ENCODE measurements around the gene HYAL1.
"Not testable (repeated sequence)": the region's sequence is repeated elsewhere in the genome, so short reads cannot be mapped to it uniquely, and the experiment has no call there.

HYAL1 gene

DNA sequence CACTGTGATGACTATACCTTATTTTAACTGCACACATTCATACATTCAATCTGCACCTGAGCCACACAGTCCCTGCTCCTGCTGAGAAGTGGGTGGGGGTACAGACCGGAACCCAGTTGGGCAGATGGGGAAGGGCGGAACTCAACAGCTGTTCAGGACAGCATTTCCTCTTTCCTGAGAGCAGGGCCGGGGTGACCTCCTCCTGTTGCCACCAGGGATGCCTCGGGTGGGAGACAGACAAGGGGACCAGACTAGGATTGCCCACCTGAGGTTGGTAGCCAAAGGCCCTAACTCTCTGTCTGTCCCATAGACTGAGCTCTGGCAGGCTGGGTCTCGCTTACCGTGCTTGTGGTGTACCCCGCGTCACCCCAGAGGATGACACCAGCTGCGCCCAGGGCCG, 15.2 kb upstream of the HYAL1 start:
- no peak for DNase-seq (ENCODE audit: low read depth)

DNA sequence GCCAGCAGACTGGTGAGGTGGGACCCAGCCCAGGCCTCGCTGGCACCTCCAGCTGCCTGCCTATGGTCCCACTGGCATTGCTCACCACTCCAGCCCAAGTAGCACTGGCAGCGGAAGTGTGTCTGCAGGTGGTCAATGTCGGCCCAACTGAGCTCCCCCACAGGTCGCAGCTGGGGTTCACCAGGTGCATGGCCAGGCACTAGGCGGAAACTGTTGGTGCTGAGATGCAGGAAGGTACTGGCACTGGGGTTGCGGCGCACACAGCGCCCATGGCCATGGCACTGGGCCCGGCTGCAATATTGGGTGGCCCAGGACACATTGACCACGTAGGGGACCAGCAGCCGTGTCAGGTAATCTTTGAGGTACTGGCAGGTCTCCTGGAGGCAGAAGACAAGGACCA, 14.8 kb upstream of the HYAL1 start:
- DNase-seq (ENCODE audit: low read depth) = no peak

DNA sequence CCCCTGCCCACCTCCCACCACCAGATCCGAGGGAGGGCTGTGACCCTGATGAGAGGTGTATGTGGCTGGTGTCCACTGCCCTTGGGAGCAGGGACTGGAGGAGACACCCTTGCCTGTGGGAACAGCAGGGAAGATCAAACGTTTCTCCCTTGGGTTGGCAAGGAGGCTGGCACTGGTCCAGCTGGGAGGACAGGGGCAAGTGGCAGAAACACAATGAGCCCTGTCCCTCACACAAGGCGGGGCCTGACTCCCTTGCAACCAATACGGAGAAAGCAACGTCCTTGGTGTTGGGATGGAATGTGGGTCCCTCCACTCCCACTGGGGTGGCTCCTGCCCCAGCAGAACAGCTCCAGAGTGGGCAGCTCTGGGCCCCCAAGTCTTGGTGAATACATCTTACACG, 13.9 kb upstream of the HYAL1 start:
- no peak for DNase-seq (ENCODE audit: low read depth)

DNA sequence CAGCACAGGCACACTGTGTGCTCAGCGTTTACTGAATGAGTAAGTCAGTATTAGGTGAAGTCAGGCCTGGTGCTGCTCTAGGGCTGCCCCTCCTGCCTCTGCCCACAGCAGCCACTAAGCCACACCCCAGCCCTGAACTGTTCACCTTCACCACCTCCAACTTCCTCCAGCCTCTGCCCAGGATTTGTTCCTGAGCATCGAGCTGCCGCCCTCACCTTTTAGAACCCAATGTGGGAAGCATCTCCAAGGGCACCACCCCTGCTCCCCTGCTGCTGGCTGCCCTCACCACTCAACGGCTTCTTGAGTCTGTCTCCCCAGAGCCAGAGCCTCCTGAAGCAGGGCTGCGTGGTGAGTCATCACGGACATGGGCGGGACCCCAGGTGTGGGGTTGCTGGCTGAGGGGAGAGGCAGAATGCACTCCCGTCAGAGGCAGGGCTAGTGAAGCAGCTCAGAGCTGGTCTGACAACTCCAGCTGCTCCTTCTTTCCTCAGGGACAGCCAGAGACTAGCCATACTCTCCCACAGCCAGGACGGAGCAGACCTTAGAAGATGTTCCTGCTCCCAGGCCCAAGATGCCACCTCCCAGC, 13.4 kb upstream of the HYAL1 start:
- peak; percentile 63 for DNase-seq (ENCODE audit: low read depth)

DNA sequence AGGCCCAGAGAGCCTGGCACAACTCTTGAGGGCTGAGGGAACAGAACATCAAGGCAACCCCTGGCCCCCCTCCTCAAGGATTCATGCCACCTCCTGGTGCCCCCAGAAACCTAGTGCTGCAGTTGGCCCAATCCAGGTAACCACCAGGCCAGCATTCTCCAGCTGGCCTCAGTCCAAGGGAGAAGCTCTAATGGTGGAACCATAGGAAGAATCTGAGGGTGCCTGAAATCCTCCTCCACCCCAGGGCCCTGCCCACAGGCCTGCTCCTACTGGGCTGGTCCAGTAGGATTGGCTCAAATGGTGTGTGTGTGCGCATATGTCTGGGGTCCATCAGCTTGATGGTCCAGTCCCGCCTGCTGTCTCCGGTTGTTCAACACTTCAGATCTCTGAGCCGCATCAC, 11.4 kb upstream of the HYAL1 start:
- DNase-seq (ENCODE audit: low read depth) = no peak

DNA sequence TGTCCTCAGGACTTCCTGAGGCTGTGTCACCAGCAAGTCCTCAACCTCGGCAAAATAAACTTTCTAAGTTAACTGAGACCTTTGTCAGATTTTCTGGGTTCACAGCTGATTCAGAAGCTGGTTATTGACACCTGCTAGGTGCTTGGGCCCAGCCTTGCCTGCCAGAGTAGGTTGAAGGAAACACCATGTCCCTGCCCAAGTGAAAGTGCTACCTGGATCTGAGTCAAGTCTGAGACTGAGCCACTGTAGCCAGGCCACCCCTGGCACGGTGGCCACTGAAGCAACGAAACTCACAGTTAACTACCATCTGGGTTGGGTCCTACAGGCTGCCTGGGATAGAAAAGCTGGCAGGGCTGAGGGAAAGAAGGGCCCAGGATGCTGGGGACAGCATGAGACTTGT, 11.0 kb upstream of the HYAL1 start:
- no peak for DNase-seq (ENCODE audit: low read depth)

DNA sequence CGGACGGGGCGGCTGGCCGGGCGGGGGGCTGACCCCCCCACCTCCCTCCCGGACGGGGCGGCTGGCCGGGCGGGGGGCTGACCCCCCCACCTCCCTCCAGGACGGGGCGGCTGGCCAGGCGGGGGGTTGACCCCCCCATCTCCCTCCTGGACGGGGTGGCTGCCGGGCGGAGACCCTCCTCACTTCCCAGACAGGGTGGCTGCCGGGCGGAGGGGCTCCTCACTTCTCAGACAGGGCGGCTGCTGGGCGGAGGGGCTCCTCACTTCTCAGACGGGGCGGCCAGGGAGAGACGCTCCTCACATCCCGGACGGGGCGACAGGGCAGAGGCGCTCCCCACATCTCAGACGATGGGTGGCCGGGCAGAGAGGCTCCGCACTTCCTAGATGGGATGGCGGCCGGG, 8.7 kb upstream of the HYAL1 start:
- not testable (repeated sequence) for DNase-seq (ENCODE audit: low read depth)

DNA sequence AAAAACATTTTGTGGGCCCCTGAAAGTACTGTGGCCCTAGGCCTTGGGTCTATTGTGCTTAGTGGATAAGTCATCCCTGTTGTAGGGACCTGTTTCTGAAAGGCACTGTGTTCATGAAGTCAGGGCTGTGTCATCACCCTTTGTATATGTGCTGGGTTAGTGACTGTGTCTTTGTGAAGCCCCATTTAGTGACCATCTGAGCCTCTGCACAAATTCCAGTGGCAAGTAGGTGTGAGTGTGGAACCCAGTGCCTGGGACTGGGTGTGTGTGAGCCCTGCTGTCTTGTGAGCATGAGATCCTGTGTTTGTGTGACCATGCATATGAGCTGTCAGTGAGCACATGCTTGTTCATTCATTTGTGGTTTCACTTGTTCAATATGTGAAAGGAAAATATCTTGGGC, 1.2 kb upstream of the HYAL1 start:
- DNase-seq (ENCODE audit: low read depth) = no peak

DNA sequence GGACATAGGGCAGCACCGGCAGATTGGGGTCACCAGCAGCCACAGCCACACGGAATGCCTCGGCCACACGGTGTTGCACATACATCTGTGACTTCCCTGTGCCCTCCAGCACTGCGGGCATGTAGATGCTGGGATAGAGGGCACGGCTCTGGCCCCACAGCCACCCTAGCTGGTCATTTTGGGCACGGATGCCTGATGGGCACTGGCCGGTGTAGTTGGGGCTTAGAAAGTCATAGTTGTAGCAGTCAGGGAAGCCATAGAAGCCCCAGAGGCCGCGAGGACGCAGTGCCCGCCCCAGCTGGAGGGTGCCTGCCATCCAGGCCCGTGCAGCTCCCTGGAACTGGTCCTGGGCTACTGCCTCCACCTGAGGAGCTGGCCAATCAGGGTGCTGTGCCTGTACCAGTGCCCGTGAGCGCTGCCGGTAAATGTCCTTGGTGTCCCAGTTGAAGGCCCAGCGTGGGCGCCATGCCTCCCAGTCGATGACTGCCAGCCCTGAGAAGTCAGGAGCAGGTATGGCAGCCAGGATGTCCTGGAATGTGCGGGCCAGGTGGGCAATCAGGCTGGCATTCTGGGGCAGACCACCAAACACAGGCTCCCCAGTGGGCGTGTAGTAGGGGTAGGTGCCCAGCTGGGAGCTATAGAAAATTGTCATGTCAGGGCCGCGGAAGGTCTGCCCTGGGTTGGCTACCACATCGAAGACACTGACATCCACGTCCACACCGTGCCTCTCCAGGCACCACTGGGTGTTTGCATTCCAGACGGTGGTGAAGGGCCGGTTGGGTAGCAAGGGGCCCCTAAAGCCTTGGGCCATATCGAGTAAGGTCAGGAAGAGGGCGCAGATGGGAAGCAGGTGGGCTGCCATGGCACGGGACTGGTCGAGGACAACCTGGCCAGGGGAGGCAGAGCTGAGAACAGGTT, 1.0 kb downstream of the HYAL1 start:
- no peak for DNase-seq (ENCODE audit: low read depth)

DNA sequence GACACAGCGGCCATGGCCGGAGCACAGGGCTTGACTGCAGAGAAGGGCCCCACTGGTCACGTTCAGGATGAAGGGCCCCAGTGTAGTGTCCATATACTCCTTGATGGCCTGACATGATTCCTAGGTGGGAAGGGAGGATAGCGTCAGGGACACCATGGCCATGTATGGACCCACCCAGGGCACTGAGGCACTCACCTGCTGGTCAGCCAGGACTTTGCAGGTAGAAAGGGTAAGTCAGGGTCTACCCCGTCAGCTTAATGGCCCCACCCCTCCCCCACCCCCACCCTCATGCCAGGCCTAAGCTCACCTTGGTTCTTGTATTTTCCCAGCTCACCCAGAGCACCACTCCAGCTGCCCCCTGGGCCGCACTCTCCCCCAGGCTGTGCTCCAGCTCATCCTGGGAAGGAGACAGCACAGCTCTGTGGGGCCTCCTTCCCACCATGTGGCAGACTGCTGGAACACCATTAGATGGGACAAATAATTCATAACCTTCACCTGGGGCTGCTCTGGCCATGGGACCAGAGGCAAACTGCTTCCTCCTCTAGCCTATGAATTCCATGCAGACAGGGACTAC, 2.6 kb downstream of the HYAL1 start:
- DNase-seq (ENCODE audit: low read depth) = no peak

DNA sequence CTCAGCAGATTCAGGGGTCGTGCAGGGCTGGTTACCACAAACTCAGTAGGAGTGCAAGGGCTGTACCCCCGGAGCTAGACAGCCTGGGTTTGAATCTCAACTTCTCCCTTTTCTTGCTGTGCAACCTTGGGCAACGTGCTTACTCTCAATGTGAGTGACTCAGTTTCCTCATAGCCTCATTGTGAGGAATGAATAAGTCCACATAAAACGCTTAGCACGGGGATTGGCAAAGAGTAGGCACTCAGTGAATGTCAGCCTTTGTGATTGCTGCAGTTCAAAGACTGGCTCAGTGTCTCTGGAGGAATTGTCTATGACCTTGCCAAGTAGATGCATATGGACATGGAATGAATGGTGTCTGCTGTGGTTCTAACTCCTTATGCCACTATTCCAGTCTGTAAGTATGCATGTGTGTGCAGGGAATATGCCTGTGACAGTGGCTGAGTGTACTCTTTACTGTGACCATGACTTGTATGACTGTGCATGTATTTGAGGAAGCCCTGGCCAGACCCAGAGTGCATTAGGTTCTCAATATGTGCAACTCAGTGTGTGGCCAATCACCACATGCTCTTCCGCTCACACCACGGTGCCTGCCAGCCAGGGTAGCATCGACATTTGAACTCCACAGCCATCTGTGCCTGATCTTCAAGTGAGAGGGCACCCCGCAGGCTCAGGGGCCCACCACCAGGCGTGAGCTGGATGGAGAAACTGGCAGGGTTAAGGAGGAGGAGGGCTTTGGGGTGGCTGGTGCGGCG, 3.3 kb downstream of the HYAL1 start:
- no peak for DNase-seq (ENCODE audit: low read depth)

DNA sequence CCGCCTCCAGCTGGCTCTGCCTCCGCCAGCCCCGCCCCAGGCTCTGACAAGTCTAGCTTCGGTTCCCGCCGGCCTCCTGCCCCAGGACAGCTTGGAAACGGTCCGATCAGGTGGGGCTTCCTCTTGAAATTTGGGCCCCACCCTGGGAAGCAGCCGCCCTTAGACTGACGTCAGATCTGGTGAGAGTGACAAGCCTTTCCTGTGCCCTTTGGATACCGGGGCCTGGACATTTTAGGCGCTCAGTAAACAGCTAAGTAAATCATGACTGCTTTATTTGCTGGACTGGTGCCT, 3.8 kb downstream of the HYAL1 start:
- DNase-seq (ENCODE audit: low read depth) = no peak

DNA sequence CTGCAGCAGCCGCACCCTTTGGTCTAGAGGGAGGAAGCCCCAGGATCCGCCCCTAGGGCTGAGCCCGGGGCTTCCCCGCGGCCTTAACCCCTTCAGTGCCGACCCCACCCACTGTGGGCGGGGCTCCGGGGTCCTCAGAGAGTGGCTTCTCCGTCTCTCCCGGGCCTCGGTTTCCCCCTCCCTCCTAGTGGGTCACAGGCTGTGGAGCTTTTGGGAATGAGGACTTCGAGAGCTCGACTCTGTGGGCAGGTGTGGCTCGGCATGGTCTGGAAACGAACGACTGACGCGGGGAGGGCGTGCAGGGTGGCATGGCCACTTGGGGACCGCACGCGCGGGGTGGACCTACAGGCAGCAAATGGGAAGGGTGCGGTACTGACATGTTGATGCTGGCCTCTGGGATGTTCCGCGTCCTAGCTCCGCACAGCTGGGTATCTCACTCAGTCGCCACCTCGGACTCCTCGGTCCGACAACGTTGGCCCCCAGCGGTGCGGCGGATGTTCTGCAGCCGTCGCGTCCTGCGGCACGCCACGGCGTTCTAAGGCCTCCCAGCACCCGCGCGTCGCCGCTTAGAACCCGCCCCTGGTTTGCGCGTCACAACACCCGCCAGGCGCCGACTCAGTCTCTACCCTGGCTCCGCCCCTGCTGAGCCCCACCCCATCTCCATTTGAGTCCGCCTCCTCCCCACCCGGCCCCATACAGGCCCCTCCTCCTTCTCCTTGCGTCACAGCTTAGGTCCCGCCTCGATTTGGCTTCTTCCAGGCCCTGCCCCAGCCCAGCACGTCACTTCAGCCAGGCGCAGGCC, 4.3 kb downstream of the HYAL1 start, which contains the start of the genes HYAL3 and NAA80:
TSS of gene HYAL3 (minus strand) at position 570 of the 802 bp plus-strand sequence. CDS start 3,803 bp downstream, outside the sequence.
TSS of gene NAA80 (minus strand) at position 570 of the 802 bp plus-strand sequence. CDS start 1,942 bp downstream, outside the sequence.
- DNase-seq (ENCODE audit: low read depth) = peak; percentile 98

DNA sequence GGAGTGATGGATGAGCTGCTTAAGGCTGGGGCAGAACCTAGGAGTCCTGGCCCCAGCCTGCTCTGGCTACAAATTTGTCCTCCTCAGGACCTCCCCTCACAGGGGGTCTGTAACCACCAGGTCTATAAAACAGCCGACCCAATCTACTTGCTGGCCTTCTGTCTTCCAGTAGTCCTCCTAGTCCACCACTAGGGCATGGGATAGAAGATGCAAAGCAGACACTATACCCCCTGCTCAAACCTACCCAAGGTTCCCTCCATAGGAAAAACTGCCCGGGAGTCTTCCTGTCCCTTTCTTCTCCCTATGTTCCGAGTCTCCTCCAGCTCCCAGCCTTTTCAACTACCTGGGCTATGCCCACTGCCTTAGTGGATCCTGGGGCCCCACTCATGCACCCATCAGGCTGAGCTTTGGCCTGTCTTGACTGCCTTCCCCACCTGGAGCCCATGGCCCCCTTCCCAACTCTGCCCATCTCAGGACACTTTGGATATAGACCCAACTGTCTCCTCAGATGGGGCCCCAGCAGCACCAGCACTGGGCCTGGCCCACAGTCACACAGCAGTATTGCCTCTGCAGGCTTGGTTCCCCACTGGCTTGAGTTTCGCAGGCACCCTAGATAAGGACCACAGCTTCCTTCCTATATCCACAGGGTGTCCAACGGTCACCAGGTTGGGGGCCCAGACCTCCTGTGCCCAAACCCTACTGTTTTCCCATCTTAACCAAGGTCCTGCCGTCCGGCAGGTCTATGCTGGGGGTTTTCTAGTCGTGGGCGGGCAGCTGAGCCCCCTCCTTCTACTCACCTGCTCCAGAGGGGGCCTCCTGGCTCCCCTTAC, 5.3 kb downstream of the HYAL1 start:
- no peak for DNase-seq (ENCODE audit: low read depth)

DNA sequence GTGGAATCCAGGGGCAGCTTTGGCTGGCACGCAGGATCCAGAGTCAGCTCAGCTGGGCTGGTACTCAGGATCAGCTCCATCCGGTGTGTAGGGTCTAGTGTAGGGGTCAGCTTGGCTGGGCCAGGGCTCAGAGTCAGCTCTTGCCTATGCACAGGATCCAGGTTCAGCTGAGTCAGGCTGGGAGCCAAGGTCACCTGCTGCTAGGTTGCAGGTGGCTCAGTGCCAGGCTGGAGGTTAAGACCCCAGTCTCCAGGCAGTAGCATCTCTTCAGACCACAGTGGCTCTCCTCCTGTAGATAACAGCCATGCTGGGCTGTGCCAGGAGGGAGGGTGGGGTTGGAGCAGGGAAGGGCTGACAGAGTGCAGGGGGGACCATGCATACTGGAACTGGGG, 6.0 kb downstream of the HYAL1 start:
- no peak for DNase-seq (ENCODE audit: low read depth)

DNA sequence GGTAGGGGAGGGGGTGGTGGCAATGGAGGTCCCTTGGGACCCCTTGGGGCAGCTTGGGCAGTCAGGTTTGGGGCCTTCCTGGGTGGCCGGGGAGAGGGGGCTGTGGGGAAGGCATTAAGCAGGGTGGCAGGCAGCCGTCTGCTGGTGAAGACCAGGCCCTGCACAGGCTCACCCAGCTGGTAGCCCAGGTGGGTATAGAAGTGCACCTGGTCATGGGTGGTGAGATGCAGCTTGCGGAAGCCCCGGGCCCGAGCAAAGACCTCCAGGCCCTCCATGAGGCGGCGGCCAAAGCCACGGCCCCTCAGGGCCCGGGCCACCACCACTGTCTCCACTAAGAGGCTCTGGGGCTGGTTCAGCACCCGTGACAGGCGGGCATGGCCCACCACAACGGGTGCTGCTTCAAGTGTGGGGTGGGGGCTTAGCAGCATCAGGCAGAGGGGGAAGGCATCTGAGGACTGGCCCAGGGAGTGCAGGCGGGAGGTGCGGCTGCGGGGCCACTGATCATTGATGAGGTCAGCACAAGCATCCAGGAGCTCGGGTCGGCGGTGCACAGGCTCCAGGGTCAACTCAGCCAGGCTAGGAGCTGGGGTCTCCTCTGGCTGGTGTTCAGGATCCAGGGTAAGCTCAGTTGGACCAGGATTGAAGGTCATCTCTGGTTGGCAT, 6.5 kb downstream of the HYAL1 start:
- DNase-seq (ENCODE audit: low read depth) = no peak

DNA sequence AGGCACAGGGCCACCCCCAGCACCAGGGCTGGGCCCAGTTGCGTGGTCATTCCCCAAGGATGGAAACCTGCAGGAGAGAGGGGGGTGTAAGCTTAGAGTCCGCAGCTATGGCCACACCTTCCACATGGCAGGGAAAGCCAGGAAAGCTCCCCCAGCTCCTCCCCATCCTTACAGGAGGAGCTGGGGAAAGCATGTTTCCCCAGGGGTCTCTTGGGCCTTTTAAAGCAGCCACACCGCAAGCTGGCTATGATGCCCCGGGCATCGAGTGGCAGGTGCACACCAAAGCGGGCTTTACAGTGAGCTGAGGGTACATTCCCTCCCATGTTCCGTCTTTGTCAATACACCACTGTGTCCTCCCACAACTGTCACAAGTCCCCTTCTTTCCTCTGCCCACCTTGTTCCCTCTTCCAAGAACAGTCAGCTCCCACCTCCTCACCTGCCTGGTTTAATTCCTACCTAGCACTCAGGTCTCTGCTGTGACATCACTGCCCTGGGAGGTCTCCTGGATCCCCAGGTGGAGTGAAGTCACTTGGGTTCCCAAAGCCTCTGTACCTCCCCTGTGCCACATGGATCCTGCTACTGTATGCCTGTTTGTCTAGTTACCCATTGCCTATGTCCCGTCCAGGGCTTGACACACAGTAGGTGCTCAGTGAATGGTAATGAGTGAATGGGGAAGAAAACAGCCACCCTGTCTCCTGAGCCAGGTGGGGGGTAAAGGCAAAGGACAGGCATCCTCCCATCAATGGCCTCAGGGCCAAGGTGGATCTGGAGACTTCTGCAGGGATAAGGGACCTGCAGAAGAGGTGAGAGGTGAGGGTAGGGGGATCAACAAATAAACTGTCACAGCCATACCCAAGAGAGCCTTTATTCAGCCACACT, 7.6 kb downstream of the HYAL1 start:
- DNase-seq (ENCODE audit: low read depth) = no peak

DNA sequence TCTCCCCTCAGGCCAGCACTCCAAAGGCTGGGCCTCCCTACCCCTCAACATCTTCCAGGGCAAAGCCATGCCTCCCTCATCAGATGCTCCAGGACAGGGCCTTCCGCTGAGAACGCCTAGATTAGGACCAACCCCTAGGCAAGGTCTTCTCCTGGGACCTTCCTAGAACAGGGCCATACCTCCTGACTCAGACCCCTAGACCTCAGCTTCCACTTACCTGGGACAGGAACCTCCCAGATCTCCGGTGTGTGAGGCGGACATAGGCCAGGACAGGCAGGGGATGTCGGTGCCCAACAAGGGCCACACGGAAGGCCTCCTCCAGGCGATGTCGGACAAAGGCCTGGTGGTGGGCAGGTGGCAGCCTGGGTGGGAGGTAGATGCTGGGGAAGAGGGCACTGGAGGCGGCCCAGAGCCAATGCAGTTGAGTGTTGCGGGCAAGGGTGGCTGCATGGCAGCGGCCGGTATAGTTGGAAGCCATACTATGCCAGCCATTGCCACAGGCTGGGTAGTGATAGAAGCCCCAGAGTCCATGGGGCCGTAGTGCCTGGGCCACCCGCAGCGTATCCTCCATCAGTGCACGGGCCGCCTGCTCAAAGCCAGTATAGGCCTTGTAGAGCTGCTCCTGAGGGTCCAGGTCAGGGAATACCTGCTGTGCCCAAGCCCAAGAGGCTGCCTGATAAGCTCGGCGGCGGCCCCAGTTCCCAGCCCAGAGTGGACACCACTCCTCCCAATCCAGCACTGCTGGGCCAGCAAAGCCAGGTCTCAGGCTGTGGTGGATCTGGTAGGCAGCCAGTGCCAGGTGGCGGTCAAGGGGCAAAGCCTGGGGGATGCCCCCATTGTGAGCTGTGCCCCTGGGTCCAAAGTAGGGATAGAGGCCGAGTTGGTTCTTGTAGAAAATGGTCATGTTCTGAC, 8.6 kb downstream of the HYAL1 start:
- no peak for DNase-seq (ENCODE audit: low read depth)

Data from stimulated activated CD8-positive, alpha-beta memory T cell treated with anti-CD3 and anti-CD28 coated beads, Interleukin-12 subunit alpha, Interleukin-12 subunit beta, amount 100 ng/mL, for 4 hours (primary cell).